HL-60/S4 (cell line): Measurements from ENCODE around the gene ADIPOR2.
"Not testable (repeated sequence)": the region's sequence is repeated elsewhere in the genome, so short reads cannot be mapped to it uniquely, and the experiment has no call there.

Experiments used
- in situ Hi-C: fragments of 300-500 bp; cut with MboI; formaldehyde crosslinking; loops from 2 replicates; pipeline ENCODE4 v1.14.3; 2022; ENCODE audit warnings: low sequenced_read_pairs

The ADIPOR2 gene

DNA sequence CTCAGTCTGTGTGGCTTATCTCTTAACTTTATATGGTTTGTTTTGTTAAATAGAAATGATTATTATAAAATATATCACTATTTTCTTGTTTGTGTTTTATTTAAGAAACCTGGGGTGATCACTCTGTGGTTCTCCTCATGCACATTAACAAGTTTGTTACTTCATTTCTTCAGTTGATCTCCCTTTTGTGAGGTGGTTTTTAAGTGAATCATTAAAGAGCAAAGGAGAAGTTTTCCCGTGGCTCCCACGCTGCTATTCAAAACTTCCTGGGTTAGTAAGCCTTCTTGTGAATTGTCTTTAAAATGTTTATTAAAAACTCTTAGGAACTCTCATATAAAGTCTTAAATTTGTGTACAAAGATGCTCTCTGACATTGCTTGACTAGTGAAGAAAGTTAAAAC lies 11.8 kb downstream of the ADIPOR2 start:
- in situ Hi-C loops, result no loop called here

GRCh38 chr12:1703771-1704722 lies 13.2 kb downstream of the ADIPOR2 start:
- in situ Hi-C loops, result no loop called here

- in situ Hi-C loops, result no loop called here
Measured at GRCh38 chr12:1705774-1706631, 15.1 kb downstream of the ADIPOR2 start.

- in situ Hi-C loops, result no loop called here
Measured at GRCh38 chr12:1706632-1706980, 15.7 kb downstream of the ADIPOR2 start.

- in situ Hi-C loops, result no loop called here
Measured at GRCh38 chr12:1707051-1707450, 16.2 kb downstream of the ADIPOR2 start.

DNA sequence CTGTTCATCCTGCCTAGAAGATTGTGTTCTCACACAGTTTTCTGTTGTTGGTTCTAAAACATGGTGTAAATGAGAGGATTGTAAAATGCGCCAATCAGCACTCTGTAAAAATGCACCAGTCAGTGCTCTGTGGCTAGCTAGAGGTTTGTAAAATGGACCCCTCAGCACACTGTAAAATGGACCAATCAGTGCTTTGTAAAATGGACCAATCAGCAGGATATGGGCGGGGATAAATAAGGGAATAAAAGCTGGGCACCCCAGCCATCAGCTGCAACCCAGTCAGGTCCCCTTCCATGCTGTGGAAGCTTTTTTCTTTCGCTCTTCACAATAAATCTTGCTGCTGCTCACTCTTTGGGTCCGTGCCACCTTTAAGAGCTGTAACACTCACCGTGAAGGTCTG lies 19.1 kb downstream of the ADIPOR2 start:
- in situ Hi-C loops, result not testable (repeated sequence)

GRCh38 chr12:1710870-1711269 lies 20.0 kb downstream of the ADIPOR2 start:
- in situ Hi-C loops, result not testable (repeated sequence)

- in situ Hi-C loops, result not testable (repeated sequence)
Measured at GRCh38 chr12:1711536-1712211, 20.8 kb downstream of the ADIPOR2 start.

GRCh38 chr12:1712305-1712704 lies 21.4 kb downstream of the ADIPOR2 start:
- in situ Hi-C loops, result not testable (repeated sequence)

DNA sequence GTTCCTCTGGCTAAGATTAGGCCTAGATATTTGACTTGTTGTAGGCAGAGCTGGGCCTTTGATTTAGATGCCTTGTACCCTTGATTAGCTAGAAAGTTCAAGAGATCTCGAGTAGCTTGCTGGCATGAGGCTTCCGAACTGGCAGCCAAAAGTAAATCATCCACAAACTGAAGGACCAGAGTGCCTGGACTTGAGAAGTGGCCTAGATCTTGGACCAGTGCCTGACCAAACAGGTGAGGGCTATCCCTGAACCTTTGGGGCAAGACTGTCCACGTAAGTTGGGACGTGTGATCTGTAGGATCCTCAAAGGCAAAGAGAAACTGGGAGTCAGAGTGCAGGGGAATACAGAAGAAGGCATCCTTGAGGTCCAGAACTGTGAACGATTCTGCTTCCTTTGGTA lies 22.0 kb downstream of the ADIPOR2 start:
- in situ Hi-C loops, result not testable (repeated sequence)

- in situ Hi-C loops, result not testable (repeated sequence)
Measured at GRCh38 chr12:1713783-1714348, 23.0 kb downstream of the ADIPOR2 start.

GRCh38 chr12:1715459-1715858 lies 24.6 kb downstream of the ADIPOR2 start:
- in situ Hi-C loops, result not testable (repeated sequence)

DNA sequence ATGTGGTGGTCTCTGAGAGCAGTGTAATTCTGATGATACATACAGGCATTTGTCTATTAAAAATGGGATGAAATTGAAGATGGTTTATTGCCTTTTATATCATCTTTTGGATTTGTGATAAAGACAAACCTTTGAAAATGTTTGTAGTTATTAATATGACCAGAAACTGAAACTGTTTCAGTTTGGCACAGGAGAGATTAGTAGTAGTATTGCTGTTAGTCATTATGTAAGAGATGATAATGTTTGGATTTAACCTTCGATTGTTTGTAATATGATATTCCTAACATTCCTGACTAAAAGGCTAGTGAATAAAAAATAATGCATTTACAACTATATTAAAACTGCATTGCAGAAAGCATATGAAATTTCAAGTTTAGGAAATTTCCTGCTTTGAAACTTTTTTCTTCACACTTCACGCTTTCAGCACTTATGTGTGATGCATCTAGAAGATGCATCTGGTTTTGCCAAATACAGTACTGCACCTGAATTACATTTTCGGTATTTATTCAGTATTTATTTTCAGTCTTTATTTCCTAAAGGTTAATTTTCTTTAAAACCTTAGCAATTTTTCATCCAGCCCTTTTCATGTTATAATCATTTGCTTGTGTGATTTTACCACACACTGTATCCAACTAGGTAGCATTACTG lies 25.5 kb downstream of the ADIPOR2 start:
- in situ Hi-C loops, result no loop called here

- in situ Hi-C loops, result no loop called here
Measured at GRCh38 chr12:1716911-1717310, 26.0 kb downstream of the ADIPOR2 start.

DNA sequence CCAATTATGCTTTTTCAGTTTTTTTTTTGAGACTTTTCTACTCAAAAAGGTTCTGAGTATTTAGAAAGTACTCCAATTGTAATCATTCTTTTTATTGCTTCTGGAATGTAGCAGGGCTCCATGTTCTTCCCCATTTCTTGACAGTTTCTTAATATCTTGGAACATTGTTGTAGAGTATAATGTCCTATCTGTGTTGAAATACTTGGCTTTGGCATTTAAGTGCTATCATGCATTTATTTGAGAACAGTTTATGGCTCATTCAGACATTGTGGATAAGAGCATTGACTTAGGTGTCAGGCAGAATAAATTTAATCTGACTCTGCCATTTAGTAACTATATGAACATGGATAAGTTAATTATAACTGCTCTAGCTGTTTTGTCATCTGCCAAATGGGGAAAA lies 28.3 kb downstream of the ADIPOR2 start:
- in situ Hi-C loops, result no loop called here

- in situ Hi-C loops, result no loop called here
Measured at GRCh38 chr12:1720494-1720893, 29.6 kb downstream of the ADIPOR2 start.

- in situ Hi-C loops, result no loop called here
Measured at GRCh38 chr12:1723721-1724120, 32.9 kb downstream of the ADIPOR2 start.

DNA sequence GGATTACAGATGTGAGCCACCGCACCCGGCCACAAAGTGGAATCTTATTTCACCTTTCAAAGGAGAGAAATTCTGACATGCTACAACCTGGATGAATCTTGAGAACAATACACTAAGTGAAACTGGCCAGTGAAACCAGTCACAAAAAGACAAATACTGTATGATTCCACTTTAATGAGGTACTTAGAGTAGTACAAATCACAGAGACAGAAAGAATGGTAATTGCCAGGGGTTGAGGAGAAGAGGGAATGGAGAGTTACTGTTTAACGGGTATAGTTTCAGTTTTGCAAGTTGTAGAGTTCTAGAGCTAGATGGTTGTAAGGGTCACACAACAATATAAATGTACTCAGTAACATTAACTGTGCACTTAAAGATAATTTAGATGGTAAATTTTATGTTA lies 33.4 kb downstream of the ADIPOR2 start:
- in situ Hi-C loops, result no loop called here

- in situ Hi-C loops, result no loop called here
Measured at GRCh38 chr12:1726753-1727152, 35.9 kb downstream of the ADIPOR2 start.

DNA sequence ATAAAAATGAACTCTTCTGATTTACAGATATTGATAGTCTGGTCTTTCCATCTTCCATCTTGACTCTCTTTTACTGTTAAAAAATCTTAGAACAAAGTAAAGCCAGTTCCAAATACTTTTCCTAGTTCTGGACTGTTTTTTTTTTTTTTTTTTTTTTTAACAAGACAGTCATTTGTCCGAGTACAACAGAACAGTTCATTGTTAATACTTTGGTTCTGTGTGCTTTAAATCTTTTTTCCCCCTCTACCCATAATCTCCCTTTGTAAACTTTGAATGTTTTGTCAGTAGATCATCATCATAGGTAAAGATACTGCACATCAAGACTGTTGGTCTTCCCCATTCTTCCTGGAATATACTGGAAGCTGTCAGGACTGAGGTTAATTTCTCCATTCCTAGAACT lies 38.0 kb downstream of the ADIPOR2 start:
- in situ Hi-C loops, result no loop called here
